GM19452 (cell line): ENCODE data around the gene ABCD4.
A peak's percentile ranks its signal among the peaks of the same experiment; 100 is the strongest.
"Not testable (repeated sequence)": the region's sequence is repeated elsewhere in the genome, so short reads cannot be mapped to it uniquely, and the experiment has no call there.

Experiments
- ATAC-seq: cut with Tn5 transposase; IDR thresholded peaks from one replicate; pipeline ENCODE4 v1.9.1; 2021; ENCODE audit not compliant: unreplicated experiment

ABCD4 gene

GRCh38 chr14:74302152-74302628, 544 bp downstream of the ABCD4 start:
- ATAC-seq, result peak; percentile 43

GRCh38 chr14:74301594-74302151, 1.1 kb downstream of the ABCD4 start:
- ATAC-seq, result no peak

- ATAC-seq, result no peak
Measured at GRCh38 chr14:74299061-74299545, 3.6 kb downstream of the ABCD4 start.

GRCh38 chr14:74297986-74298385, 4.7 kb downstream of the ABCD4 start:
- ATAC-seq, result no peak

GRCh38 chr14:74296037-74296467, 6.7 kb downstream of the ABCD4 start:
- no peak for ATAC-seq

GRCh38 chr14:74293606-74294005, 9.1 kb downstream of the ABCD4 start:
- ATAC-seq, result no peak

- ATAC-seq, result no peak
Measured at GRCh38 chr14:74292061-74292460, 10.7 kb downstream of the ABCD4 start.

- no peak for ATAC-seq
Measured at GRCh38 chr14:74290415-74290814, 12.3 kb downstream of the ABCD4 start.

- ATAC-seq, result no peak
Measured at GRCh38 chr14:74289801-74290200, 12.9 kb downstream of the ABCD4 start.

GRCh38 chr14:74286736-74287135, 16.0 kb downstream of the ABCD4 start:
- no peak for ATAC-seq

GRCh38 chr14:74281069-74281468, 21.7 kb downstream of the ABCD4 start:
- ATAC-seq, result no peak

GRCh38 chr14:74278080-74278479, 24.7 kb downstream of the ABCD4 start:
- no peak for ATAC-seq

GRCh38 chr14:74275241-74275841, 27.4 kb downstream of the ABCD4 start:
- ATAC-seq, result no peak

- ATAC-seq, result no peak
Measured at GRCh38 chr14:74271365-74271764, 31.4 kb downstream of the ABCD4 start.

- not testable (repeated sequence) for ATAC-seq
Measured at GRCh38 chr14:74270382-74271177, 32.2 kb downstream of the ABCD4 start.

GRCh38 chr14:74267588-74267987, 35.1 kb downstream of the ABCD4 start:
- ATAC-seq, result no peak

GRCh38 chr14:74265301-74265965, 37.3 kb downstream of the ABCD4 start:
- ATAC-seq, result no peak

- no peak for ATAC-seq
Measured at GRCh38 chr14:74263921-74264320, 38.8 kb downstream of the ABCD4 start.

- no peak for ATAC-seq
Measured at GRCh38 chr14:74263181-74263580, 39.6 kb downstream of the ABCD4 start.

GRCh38 chr14:74262076-74262475, 40.7 kb downstream of the ABCD4 start:
- ATAC-seq, result no peak

GRCh38 chr14:74261288-74261687, 41.4 kb downstream of the ABCD4 start:
- ATAC-seq, result no peak
